Measurements from ENCODE around the gene SEZ6.

Gene SEZ6

GRCh38 chr17:28926366-28926765 is 79.5 kb downstream of the SEZ6 start:
- no peak for DNase-seq

GRCh38 chr17:28925912-28926365 is 79.9 kb downstream of the SEZ6 start:
- no peak for DNase-seq

- DNase-seq = no peak
These were observed 85.6 kb downstream of the SEZ6 start for GRCh38 chr17:28920201-28920600.

GRCh38 chr17:28918295-28918694 is 87.5 kb downstream of the SEZ6 start:
- DNase-seq = no peak

- DNase-seq = no peak
These were observed 88.4 kb downstream of the SEZ6 start for GRCh38 chr17:28917465-28917864.

GRCh38 chr17:28917029-28917428 is 88.8 kb downstream of the SEZ6 start:
- no peak for DNase-seq

GRCh38 chr17:28916302-28916934 is 89.4 kb downstream of the SEZ6 start:
- DNase-seq = no peak

- DNase-seq = no peak
These were observed 92.9 kb downstream of the SEZ6 start for GRCh38 chr17:28912938-28913333.

GRCh38 chr17:28912281-28912937 is 93.4 kb downstream of the SEZ6 start:
- no peak for DNase-seq

- no peak for DNase-seq
These were observed 94.3 kb downstream of the SEZ6 start for GRCh38 chr17:28911411-28912045.

GRCh38 chr17:28910534-28910933 is 95.3 kb downstream of the SEZ6 start:
- DNase-seq = no peak

- DNase-seq = no peak
These were observed 97.1 kb downstream of the SEZ6 start for GRCh38 chr17:28908640-28909167.

GRCh38 chr17:28907709-28908475 is 97.9 kb downstream of the SEZ6 start:
- no peak for DNase-seq

- no peak for DNase-seq
These were observed 99.0 kb downstream of the SEZ6 start for GRCh38 chr17:28906706-28907438.

- DNase-seq = no peak
These were observed 99.6 kb downstream of the SEZ6 start for GRCh38 chr17:28906276-28906675.
